WI38 (cell line): Measurements from ENCODE around the gene SGMS2.

ENCODE experiments used
- H3K4me3 ChIP-seq: 2 replicates; pipeline ENCODE4 v1.5.1; 2011; ENCODE audit warnings: low read depth, mild to moderate bottlenecking, control low read depth, low read length
- TF ChIP-seq, protein P1 (sequence below): IDR thresholded peaks from 2 replicates; pipeline ENCODE4 v1.5.1; 2012; ENCODE audit warnings: low read depth, mild to moderate bottlenecking, control low read depth, low read length

SGMS2 gene

DNA sequence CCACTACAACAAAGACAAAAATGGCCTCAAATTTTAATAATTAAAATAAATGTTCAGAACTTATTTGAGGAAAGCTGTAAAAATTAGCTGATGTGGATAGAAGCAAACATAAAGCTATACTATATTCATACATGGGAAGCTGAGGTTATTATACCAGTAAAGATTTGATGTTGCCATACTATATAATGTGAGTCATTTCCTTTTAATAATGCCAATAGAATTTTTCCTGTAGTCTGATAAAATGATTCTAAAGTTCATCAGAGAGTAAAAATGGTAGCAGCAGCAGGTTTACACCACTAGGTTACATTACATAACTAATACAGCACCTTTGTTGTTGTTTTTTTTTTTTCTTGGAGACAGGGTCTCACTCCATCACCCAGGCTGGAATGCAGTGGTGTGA is 61.1 kb downstream of the SGMS2 start:
- TF ChIP-seq, protein P1, sequence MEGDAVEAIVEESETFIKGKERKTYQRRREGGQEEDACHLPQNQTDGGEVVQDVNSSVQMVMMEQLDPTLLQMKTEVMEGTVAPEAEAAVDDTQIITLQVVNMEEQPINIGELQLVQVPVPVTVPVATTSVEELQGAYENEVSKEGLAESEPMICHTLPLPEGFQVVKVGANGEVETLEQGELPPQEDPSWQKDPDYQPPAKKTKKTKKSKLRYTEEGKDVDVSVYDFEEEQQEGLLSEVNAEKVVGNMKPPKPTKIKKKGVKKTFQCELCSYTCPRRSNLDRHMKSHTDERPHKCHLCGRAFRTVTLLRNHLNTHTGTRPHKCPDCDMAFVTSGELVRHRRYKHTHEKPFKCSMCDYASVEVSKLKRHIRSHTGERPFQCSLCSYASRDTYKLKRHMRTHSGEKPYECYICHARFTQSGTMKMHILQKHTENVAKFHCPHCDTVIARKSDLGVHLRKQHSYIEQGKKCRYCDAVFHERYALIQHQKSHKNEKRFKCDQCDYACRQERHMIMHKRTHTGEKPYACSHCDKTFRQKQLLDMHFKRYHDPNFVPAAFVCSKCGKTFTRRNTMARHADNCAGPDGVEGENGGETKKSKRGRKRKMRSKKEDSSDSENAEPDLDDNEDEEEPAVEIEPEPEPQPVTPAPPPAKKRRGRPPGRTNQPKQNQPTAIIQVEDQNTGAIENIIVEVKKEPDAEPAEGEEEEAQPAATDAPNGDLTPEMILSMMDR: no peak
- H3K4me3 ChIP-seq: no peak overlapping the region

DNA sequence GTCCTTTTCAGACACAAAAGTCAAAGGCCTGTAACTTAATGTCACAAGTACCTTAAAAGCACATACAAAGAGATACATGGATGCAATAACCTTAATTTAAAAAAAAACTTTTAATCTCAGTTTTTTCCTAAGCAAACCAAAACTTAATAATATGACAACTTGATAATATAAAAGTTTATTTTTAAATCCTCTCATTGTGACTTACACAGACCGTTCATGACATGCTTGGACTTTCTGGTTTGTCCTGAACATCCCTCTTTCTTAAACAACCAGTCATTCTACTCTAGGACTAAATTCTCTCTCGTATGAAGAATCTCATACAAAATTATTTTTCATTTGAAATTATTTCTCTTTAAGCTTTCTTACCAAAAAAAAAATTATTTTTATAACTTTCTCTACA is 63.5 kb downstream of the SGMS2 start:
- no peak overlapping the region for H3K4me3 ChIP-seq
- TF ChIP-seq, protein P1: no peak

DNA sequence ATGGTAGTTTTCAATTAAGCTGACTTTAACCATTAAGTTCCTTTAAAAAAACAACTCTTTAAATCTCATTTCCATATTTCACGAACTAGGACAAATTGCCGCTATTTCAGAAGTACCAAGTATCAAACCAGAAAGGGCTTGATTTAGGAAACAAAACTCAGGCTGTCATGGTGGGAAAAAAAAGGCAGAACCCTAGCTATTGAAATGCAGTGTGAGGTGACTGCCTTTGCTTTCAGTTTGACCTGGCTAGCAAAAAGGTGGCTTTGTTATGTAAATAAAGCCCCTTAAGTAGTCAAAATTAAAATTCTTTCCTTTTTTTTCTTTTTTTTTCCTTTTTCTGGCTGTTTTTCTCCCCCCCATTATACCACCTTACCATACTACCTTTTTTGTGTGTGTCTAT is 66.0 kb downstream of the SGMS2 start:
- no peak overlapping the region for H3K4me3 ChIP-seq
- TF ChIP-seq, protein P1: no peak

DNA sequence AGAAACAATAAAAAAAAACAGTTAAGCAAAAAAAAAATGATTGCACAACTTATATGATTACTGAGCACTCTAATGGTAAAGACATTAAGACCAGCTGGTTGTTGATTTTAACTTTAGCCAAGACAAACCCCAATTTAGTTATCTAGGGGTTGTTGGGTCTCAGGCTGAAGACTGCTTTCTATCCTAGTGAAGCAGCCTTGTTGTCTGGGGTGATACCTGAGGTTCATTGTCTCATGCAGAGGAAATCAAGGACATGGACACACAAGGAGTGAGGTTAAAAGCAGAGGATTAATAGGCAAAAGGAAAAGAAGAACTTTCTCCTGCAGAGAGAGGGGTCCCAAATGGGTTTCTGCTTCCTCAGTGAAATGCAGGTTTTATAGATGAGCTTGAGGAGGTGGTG is 66.6 kb downstream of the SGMS2 start:
- no peak overlapping the region for H3K4me3 ChIP-seq
- TF ChIP-seq, protein P1: no peak

DNA sequence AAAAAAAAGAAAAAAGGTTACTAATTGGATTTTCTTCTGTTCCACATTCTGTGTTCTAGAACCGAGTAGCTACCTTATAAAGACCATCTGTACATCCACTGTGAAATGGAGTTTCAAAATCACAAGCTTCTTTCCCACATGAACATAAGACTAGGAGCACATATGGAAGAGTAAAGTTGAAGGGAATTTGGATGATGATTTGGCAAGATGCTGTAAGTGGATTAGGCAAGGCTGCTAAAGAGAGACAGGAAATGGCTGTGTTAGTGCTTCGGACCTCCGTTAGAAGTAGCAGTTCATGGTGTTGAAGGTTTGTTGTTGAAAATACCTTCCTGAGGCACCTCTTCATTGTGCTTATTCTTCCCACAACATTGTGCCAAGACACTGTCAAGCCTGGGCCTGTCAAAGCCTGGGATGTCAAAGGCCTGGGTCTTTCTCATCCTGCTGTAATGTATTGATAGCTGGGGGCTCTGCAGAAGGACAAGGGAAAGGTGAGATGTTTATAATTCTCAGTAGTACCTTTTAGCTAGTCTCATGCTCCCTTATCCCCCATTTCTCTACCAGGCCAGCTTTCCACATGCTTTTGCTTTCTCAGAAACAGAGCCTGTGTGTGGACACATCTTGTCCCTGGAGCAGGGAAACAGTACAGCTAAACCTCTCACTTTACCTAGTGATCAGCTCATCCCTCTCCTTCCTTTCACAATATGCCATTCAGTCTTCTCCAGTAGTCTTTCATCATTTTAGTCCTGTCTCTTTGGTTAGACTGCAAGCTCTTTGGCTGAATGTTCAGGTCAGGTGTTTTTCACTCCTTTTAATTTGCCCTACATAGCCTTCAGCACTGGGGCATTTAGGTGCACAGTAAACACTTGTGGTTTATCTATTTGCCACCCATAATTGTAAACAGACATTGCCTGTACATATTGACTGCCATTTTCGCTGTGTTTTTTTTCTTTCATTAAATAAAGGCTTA is 68.7 kb downstream of the SGMS2 start:
- no peak overlapping the region for H3K4me3 ChIP-seq
- TF ChIP-seq, protein P1: no peak

DNA sequence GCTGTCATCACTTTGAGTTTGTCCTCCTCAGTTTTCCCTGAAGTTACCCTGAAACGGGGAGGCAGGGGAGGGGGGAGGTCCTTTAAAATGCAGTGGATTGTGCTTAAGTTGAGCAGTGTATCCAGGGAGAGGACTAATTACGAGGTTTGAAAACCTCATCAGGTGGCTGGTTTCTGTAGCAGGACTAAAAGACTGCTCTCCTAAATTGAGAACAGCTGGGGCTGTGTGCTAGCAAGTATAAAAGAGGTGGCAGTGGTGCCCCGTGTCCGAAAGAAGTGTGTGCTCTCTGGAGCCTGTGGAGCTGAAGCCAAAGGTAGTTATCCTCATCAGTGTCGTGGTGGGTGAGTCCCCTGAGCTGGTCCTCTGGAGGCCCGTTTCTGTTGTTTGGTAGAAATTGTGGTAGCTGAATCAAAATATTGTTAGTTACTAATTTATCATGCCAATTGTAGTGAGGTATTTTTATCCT is 69.4 kb downstream of the SGMS2 start:
- H3K4me3 ChIP-seq: no peak overlapping the region
- TF ChIP-seq, protein P1: no peak

DNA sequence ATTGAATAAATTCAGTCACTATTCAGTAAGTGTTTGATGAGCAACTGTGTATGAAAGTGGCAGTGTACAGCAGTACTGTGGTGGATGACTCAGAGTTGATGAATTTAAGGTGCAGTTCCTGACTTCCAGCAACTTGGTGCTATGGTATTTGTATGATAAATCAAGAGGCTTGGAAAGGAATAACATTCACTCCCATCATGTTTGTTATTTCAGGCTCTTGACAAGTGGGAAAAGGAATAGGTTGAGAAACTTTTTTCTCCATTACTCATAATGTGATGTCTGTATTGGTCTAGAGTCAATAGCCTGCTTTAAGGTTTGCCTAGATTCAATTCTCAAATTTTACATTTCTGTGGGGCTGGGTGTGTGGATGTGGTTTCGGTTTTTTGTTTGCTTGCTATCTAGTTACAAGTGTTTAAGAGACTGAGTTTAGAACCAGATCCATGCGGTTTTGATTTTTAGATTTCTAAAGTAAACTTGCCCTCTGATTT is 71.5 kb downstream of the SGMS2 start:
- TF ChIP-seq, protein P1: no peak
- H3K4me3 ChIP-seq: peak overlapping the region; percentile 5; the same call in 1 of the 2 replicates
